GM12873 (cell line): ENCODE data around the gene SYT12.

Experiments
- TF ChIP-seq, protein P1 (sequence below): IDR thresholded peaks from 2 replicates; pipeline ENCODE4 v1.5.1; 2012; ENCODE audit warnings: low read depth, mild to moderate bottlenecking, moderate library complexity, low read length, control low read depth; ENCODE audit not compliant: insufficient read depth; ENCODE audit errors: missing control alignments

Gene SYT12, protein sequence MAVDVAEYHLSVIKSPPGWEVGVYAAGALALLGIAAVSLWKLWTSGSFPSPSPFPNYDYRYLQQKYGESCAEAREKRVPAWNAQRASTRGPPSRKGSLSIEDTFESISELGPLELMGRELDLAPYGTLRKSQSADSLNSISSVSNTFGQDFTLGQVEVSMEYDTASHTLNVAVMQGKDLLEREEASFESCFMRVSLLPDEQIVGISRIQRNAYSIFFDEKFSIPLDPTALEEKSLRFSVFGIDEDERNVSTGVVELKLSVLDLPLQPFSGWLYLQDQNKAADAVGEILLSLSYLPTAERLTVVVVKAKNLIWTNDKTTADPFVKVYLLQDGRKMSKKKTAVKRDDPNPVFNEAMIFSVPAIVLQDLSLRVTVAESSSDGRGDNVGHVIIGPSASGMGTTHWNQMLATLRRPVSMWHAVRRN

GRCh38 chr11:67022961-67023956, at the start of gene SYT12:
SYT12 (plus strand) TSS chr11:67023134; CDS start chr11:67030145, 7,011 bp downstream.
- TF ChIP-seq, protein P1, sequence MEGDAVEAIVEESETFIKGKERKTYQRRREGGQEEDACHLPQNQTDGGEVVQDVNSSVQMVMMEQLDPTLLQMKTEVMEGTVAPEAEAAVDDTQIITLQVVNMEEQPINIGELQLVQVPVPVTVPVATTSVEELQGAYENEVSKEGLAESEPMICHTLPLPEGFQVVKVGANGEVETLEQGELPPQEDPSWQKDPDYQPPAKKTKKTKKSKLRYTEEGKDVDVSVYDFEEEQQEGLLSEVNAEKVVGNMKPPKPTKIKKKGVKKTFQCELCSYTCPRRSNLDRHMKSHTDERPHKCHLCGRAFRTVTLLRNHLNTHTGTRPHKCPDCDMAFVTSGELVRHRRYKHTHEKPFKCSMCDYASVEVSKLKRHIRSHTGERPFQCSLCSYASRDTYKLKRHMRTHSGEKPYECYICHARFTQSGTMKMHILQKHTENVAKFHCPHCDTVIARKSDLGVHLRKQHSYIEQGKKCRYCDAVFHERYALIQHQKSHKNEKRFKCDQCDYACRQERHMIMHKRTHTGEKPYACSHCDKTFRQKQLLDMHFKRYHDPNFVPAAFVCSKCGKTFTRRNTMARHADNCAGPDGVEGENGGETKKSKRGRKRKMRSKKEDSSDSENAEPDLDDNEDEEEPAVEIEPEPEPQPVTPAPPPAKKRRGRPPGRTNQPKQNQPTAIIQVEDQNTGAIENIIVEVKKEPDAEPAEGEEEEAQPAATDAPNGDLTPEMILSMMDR: no peak

DNA sequence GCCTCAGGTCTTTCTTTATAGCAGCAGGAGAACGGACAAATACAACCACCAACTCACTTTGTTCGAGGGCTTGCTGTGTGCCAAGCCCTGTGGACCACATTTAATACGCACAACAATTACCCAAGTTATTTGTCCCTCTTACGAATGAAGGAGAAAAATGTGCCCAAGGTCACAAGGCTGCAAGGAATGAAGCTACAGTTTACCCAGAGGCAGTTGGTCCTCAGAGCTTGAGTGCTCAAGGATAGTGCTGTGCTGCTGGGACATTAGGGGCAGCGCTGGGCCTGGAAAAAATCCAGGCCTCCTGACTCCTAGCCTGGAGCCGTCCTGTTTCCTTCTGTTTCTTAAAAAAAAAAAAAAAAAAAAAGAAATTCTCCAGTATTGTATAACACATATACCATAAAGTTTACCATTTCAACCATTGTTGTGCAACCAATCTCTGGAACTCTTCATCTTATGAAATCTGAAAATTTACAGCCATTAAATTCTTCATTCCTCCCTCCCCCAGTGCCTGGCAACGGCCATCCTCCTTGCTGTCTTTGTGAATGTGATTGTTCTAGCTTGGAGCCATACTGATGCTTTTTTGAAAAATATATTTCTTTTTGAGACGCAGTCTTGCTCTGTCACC, 48.9 kb upstream of the SYT12 start:
- TF ChIP-seq, protein P1: no peak

GRCh38 chr11:66974724-66975404, 48.1 kb upstream of the SYT12 start, which contains the start of gene C11orf86:
C11orf86 (plus strand) TSS chr11:66975304; CDS start chr11:66975363, 59 bp downstream.
- TF ChIP-seq, protein P1: no peak

DNA sequence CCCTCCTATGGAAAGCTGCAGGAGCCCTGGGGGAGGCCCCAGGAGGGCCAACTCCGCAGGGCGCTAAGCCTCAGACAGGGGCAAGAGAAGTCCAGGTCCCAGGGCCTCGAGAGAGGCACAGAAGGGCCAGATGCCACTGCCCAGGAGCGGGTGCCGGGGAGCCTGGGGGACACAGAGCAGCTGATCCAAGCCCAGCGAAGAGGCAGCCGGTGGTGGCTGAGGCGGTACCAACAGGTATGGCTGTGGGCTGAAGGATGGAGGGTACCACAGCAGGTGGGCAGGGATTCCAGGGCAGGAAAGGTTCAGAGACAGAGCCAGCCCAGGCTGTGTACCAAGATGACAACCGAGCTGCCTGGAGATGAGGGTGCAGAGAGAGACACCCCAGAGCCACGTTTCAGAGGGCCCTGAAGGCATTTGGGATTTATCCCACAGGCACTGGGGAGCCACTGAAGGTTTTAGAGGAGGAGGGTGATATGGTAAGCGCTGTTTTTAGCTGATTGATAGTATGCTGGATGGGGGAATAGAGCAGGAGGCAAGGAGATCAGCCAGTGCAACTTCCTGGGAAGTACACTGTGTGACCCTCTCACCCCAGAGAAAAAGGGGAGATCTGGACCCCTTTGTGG, 47.4 kb upstream of the SYT12 start:
- TF ChIP-seq, protein P1: no peak

- TF ChIP-seq, protein P1: peak; percentile 77
These were observed 46.9 kb upstream of the SYT12 start for GRCh38 chr11:66976028-66976467.

DNA sequence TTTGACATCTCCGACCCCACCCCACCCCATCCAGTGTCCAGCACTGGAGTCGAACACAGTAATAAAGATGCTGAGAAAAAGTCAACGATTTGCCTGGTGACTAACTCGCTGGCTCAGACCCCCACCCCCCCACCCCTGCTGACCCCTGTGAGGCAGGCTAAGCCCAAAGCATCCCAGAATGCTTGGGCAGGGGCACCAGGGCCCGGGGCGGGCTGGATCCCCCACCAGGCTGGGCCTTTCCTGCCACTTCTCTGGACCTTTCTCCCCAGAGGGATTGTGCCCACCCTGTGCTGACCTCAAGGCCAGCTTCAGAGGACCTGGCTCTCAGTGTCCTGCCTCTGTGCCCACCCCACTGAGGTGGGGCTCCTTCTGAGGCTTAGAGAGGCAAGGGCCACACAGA, 46.0 kb upstream of the SYT12 start:
- TF ChIP-seq, protein P1: no peak
